ENCODE measurements around the gene LCE1F.

The LCE1F gene

DNA sequence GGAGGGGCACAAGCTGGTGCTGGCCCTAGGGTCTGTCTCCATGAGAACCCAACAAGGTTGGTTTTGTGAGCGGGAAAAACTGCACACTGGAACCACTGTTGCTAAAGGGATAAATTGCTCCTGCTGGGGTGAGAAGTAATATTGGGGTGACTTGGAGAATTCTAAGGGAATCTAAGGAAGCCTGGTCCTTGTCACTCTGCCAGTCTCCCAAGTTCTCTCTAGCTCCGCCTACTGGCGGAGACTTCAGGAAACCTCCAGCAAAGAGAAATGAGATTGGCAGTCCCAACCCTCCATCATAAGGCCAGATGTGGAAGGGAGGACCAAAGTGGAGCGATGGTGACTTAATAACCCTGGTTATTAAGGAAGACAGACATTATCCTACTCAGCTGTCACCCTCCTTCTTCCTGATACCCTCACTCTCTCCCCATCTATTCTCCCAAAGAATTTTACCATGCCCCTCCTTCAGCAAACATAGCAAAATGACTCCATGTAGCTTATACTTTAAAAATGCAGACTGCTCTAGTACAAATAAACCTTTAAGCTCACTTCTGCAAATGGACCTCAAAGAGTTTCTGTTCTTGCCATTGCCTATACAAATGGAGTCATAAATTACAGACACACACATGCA, 2.7 kb downstream of the LCE1F start:
- no peak for FAIRE-seq

DNA sequence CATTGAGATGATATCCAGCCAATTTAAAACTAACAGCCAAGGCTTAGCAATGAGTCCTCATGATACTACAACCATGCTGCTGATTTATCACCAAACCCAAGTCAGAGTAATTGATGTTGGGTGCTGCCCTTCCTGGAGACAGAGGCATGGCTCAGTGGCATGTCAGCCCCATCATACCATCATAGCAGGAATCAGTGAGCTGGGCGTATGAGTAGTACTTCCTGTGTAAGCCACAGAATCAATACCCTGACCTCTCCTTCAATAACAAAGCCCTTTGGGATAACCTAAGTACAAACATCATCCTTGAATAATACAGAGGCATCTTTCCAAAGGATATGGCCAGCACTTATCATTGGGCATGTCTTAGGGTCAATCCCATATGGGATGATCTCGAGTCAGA, 8.2 kb downstream of the LCE1F start:
- FAIRE-seq = no peak

DNA sequence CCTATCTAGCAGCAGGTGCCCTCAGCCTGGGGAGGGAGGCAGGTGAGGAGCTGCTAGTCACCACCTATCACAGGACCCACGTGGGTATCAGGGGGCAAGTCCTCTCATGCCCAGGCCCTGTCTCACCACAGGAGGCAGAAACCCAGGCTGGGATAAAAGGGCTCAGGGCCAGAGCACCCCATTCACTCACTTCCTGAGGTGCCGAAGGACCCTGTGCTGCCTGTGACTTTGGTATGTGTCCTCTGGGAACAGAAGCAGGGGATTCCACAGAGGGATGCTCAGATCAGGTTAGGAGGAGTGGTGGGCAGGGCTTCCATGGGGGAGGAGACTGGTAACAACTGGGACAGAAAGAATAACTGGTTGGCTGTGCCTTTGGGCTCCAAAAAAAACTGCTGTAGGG, 11.1 kb downstream of the LCE1F start, which contains the start of gene LCE1E:
Gene LCE1E (plus strand): TSS at position 181 of the 400 bp plus-strand sequence. CDS start 1,043 bp downstream, outside the sequence.
- FAIRE-seq = no peak

DNA sequence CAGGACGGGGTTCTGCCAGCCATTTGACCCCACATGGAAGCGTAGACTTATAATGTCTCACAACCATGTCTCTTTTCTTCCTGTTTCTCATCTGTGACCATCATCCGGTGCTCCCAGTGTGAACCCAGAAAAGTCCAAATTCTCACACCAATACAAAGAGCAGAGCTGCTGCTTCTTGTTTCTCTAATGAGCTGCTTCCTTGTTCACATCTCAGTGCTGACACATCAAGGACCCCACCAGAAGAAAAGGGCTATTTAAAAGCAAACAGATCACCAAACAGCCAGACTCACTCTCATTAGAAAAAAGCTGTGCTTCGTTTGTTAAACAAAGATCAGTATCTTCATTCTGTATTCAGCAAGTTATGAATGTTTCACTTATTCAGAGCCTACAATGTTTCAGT, 20.7 kb downstream of the LCE1F start:
- FAIRE-seq = no peak

DNA sequence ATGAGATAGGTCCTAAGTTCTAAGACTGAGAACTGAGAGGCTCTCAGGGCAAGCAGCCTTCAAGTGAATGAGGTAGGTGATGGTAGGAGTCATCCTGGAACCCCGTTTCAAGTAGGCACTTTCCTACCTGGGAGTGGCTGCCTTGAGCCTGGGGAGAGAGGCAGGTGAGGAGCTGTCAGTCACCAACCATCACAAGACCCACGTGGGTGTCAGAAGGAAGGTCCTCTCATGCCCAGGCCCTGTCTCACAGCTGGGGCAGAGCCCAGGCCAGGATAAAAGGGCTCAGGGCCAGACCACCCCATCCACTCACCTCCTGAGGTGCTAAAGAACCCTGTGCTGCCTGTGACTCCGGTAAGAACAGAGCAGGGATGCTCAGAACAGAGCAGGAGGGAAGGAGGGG, 21.5 kb downstream of the LCE1F start, which contains the start of gene LCE1D:
Gene LCE1D (plus strand): TSS at position 301 of the 400 bp plus-strand sequence. CDS start 1,074 bp downstream, outside the sequence.
- no peak for FAIRE-seq

DNA sequence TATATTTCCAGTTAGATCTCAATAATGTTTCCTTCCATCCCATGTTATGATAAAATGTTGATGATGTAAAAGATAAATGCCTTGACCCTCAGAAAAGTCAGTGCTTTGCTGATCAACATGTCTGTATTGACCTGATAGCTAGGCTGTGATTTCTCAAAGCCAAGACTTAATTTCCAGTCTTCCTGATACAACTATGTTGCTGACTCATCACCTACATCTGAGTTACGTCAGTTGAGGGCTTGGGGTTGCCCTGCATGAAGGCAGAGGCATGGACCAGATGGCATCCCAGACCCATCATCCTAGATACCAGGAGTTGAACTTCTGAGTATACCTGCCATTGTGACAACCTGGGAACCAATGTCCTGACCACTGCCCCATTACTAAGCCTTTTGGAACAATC, 26.4 kb downstream of the LCE1F start:
- FAIRE-seq = no peak

DNA sequence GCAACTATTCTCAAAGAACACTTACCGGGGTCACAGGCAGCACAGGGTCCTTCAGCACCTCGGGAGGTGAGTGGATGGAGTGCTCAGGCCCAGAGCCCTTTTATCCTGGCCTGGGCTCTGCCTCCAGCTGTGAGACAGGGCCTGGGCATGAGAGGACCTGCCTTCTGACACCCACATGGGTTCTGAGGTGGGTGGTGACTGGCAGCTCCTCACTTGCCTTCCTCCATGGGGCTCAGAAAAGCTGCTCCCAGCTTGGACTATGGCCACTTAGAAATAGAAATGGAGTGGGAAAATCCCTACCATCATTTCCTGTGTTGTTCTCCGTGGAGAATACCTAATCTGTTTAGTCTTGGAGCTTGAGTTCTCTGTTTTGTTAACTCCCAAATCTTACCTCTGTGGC, 31.6 kb downstream of the LCE1F start, which contains the start of gene LCE1C:
Gene LCE1C (minus strand): TSS at position 76 of the 400 bp plus-strand sequence. CDS start 1,173 bp downstream, outside the sequence.
- no peak for FAIRE-seq

DNA sequence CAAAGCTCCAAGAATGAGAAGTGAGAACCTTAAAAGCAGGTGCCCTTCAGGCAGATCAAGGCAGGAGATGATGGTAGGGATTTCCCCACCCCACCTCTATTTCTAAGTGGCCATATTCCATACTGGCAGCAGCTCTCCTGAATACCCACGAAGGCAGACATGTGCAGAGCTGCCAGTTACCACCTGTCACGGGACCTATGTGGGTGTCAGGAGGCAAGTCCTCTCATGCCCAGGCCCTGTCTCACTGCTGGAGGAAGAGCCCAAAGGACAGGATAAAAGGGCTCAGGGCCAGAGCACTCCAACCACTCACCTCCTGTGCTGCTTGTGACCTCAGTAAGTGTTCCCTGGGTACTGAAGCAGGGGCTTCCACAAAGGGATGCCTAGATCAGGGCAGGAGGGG, 36.1 kb downstream of the LCE1F start:
- no peak for FAIRE-seq

DNA sequence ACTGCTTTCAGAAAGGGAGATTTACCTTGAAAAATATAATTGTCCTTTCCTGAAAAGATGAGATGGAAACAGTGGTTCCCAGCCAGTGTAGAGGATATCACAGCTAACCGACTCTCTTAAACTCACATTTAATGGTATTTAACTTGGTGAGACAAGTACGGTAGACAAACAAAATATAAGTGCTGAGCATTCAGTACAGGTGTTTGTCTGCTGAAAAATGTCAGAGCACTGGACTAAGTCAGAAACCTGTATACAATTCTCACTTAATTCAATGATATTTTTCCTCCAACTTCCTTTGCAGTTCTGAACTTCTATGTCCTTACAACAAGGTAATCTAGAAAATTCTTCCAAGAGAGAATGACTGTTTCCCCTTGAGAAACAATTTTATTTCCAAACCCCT, 36.7 kb downstream of the LCE1F start, which contains the start of gene LCE1B:
Gene LCE1B (plus strand): TSS at position 301 of the 400 bp plus-strand sequence. CDS start 476 bp downstream, outside the sequence.
- no peak for FAIRE-seq

DNA sequence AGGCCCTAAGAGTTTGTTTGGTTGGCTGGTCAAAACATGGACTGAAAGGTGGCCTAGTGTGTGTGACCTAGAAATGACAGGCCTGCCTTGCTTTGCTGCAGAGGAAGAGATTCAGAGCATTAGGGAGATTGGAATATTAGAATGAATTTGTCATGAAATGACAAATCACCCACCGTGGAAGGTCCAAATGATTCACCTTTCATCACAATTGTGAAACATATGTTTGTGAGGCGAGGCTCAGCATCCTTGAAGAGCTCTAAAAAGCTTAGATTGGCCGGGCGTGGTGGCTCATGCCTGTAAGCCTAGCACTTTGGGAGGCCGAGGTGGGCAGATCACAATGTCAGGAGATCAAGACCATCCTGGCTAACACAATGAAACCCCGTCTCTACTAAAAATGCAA, 42.4 kb downstream of the LCE1F start:
- FAIRE-seq = no peak

DNA sequence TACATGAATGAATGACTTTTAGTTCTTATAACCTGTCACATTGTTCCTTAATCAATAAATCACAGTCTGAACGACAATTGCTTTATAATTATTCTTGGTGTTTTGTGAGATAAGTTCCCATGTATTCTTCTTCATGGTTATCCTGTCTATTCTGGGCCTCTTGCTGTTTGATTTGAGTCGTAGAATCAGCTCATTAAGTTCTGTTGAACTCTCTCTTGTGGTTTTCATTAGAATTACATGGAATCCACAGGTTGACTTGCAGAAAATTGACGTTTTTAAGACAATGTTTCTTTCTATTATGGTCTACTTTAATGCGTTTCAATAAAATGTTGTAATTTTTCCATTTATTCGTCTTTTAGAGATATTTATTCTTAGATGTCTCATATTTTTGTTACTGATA, 48.4 kb downstream of the LCE1F start:
- FAIRE-seq = no peak

DNA sequence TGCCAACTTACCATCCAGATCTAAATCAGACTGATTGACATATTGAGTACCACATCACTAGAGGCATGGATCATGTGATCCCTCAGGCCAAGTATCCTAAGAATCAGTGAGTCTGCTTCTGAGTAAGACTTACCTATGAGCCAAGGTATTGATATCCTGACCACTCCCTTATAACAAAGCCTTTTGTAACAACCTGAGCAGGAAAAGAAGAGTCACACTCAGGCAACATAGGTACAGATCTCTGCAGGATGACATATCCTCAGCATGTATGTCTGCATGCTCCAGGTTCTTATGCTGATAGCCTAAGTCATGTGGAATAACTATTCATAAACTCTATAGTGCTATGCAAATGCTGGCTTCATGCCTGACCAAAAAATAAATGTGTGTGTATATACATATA, 50.0 kb downstream of the LCE1F start:
- no peak for FAIRE-seq

Data from A204.1 (cell line).